ENCODE results near the gene RAB11B.

GRCh38 chr19:8421484-8422461 is 31.6 kb downstream of the RAB11B start:
- TF ChIP-seq ATF3 (IDR thresholded peaks at IDR 0.05) (peak; percentile 50), CTCF (IDR thresholded peaks at IDR 0.05; ENCODE audit: low read depth, low read length, missing input control) (no peak), FOXA1 (IDR thresholded peaks at IDR 0.05) (peak; percentile 77), TAF1 (conservative IDR thresholded peaks at IDR 0.05) (peak; percentile 58), JUND (IDR thresholded peaks at IDR 0.05) (peak; percentile 74 to 80), REST (IDR thresholded peaks at IDR 0.05) (peak; percentile 59), RAD21 (IDR thresholded peaks at IDR 0.05) (peak in 1 of 2 donors; percentile 34), SP1 (IDR thresholded peaks at IDR 0.05) (peak; percentile 97), MAX (IDR thresholded peaks at IDR 0.05) (peak; percentile 61), HNF4A (conservative IDR thresholded peaks at IDR 0.05) (peak; percentile 89 to 93), NR2F2 (IDR thresholded peaks at IDR 0.05) (peak; percentile 64), GABPA (IDR thresholded peaks at IDR 0.05 in 1 of 2, conservative IDR thresholded peaks at IDR 0.05 in 1 of 2) (no peak), ZBTB33 (IDR thresholded peaks at IDR 0.05) (peak; percentile 69)
